ENCODE measurements around the gene POLE4.

DNA sequence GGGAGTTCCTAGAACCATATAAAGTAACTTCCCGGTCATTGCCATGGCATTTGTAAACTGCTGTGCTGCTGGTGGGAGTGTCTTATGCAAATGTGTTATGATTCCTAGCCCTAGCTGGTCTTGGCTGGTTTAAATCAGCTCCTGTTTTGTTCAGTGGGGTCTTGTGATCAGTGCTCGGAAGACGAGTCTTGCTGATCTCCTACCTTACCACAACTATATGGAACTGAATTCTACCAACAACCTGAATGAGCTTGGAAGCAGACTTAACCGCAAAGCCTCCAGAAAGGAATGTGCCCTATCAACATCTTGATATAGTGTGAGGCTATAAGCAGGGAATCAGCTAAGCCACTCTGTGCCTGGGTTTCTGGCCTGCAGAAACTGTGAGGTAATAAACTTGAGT is 33.5 kb downstream of the POLE4 start:
- TF ChIP-seq TAF1 (IDR thresholded peaks at IDR 0.05; ENCODE audit: borderline replicate concordance, low read depth, low read length): no peak
- no peak for TF ChIP-seq POLR2A (IDR thresholded peaks at IDR 0.05; ENCODE audit: low read depth, low read length)
- TF ChIP-seq POLR2AphosphoS5 (IDR thresholded peaks at IDR 0.05; ENCODE audit: low read depth, low read length): no peak
